Measurements from ENCODE around the gene GFM2.
A peak's percentile ranks its signal among the peaks of the same experiment; 100 is the strongest.
"Not testable (repeated sequence)": the region's sequence is repeated elsewhere in the genome, so short reads cannot be mapped to it uniquely, and the experiment has no call there.

GFM2 gene

GRCh38 chr5:74679966-74680365 lies 87.0 kb downstream of the GFM2 start:
- H3K4me3 ChIP-seq (ENCODE audit: low read depth, low read length), result no peak overlapping the region
- no peak for DNase-seq (ENCODE audit: low read depth, low spot score)
- in situ Hi-C loops (cut with HindIII; ENCODE audit: low sequenced_read_pairs), result no loop called here
- no peak for TF ChIP-seq CTCF (IDR thresholded peaks at IDR 0.05; ENCODE audit: low read depth, low read length)

GRCh38 chr5:74679300-74679699 lies 87.6 kb downstream of the GFM2 start:
- in situ Hi-C loops (cut with HindIII; ENCODE audit: low sequenced_read_pairs); DNase-seq (ENCODE audit: low read depth, low spot score); H3K4me3 ChIP-seq (ENCODE audit: low read depth, low read length): not testable (repeated sequence)

GRCh38 chr5:74678123-74678522 lies 88.8 kb downstream of the GFM2 start:
- DNase-seq (ENCODE audit: low read depth, low spot score); in situ Hi-C loops (cut with HindIII; ENCODE audit: low sequenced_read_pairs); H3K4me3 ChIP-seq (ENCODE audit: low read depth, low read length): not testable (repeated sequence)

GRCh38 chr5:74676466-74676865 lies 90.5 kb downstream of the GFM2 start:
- DNase-seq (ENCODE audit: low read depth, low spot score); in situ Hi-C loops (cut with HindIII; ENCODE audit: low sequenced_read_pairs); H3K4me3 ChIP-seq (ENCODE audit: low read depth, low read length): not testable (repeated sequence)

- TF ChIP-seq CTCF (IDR thresholded peaks at IDR 0.05; ENCODE audit: low read depth, low read length), result peak; percentile 53
- in situ Hi-C loops (cut with HindIII; ENCODE audit: low sequenced_read_pairs), result no loop called here
- H3K4me3 ChIP-seq (ENCODE audit: low read depth, low read length), result no peak overlapping the region
- peak; percentile 58 for DNase-seq (ENCODE audit: low read depth, low spot score)
Measured at GRCh38 chr5:74673011-74673790, 93.7 kb downstream of the GFM2 start.

- in situ Hi-C loops (cut with HindIII; ENCODE audit: low sequenced_read_pairs), result no loop called here
- no peak for DNase-seq (ENCODE audit: low read depth, low spot score)
Measured at GRCh38 chr5:74672215-74672877, 94.6 kb downstream of the GFM2 start.

More at GRCh38 chr5:74672215-74672877, 94.6 kb downstream of the GFM2 start:
- no peak overlapping the region for H3K4me3 ChIP-seq (ENCODE audit: low read depth, low read length)
- no peak for TF ChIP-seq CTCF (IDR thresholded peaks at IDR 0.05; ENCODE audit: low read depth, low read length)

All from astrocyte of the spinal cord (primary cell).